ENCODE measurements around the gene CFAP46.

DNA sequence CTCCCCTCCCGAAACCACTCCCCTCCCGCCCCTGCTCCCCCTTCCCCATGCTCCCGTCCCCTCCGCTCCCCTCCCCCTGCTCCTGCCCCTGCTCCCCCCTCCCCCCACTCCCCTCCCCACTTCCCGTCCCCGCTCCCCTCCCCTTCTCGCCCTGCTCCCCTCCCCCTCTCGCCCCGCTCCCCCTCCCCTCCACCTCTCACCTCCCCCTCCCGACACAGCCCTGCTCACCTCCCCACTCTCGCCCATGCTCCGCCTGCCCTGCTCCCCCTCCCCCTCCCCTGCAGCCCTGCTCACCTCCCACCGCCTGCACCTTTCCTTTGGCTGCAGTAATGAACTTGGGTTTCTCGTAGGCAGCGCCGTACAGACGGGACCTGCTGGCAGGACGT is 106.5 kb downstream of the CFAP46 start:
- TF ChIP-seq, protein P1, sequence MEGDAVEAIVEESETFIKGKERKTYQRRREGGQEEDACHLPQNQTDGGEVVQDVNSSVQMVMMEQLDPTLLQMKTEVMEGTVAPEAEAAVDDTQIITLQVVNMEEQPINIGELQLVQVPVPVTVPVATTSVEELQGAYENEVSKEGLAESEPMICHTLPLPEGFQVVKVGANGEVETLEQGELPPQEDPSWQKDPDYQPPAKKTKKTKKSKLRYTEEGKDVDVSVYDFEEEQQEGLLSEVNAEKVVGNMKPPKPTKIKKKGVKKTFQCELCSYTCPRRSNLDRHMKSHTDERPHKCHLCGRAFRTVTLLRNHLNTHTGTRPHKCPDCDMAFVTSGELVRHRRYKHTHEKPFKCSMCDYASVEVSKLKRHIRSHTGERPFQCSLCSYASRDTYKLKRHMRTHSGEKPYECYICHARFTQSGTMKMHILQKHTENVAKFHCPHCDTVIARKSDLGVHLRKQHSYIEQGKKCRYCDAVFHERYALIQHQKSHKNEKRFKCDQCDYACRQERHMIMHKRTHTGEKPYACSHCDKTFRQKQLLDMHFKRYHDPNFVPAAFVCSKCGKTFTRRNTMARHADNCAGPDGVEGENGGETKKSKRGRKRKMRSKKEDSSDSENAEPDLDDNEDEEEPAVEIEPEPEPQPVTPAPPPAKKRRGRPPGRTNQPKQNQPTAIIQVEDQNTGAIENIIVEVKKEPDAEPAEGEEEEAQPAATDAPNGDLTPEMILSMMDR (conservative IDR thresholded peaks at IDR 0.05; ENCODE audit: low read depth, low read length) = no peak
- no peak for TF ChIP-seq POLR2A (IDR thresholded peaks at IDR 0.05; ENCODE audit: low read depth, low read length)
- no peak for TF ChIP-seq RFX5 (IDR thresholded peaks at IDR 0.05; ENCODE audit: low read depth, low read length)
